Neutrophil (primary cell): ENCODE results near the gene PRKCE.

Source experiments
- H3K27ac ChIP-seq: fragments of 200-600 bp; sonication (generic); 2 replicates; pipeline ENCODE4 v1.5.1; 2016; ENCODE audit warnings: mild to moderate bottlenecking, moderate library complexity
- H3K27me3 ChIP-seq: fragments of 200-600 bp; sonication (generic); 2 replicates; pipeline ENCODE4 v1.6.0; 2016; ENCODE audit warnings: mild to moderate bottlenecking
- H3K36me3 ChIP-seq: fragments of 200-600 bp; sonication (generic); 2 replicates; pipeline ENCODE4 v1.5.1; 2017
- H3K4me1 ChIP-seq, 2 experiments: fragments of 200-600 bp in 1 of 2; sonication (generic) in 1 of 2; 1 replicate in 1 of 2; 2 replicates in 1 of 2; pipeline versions ENCODE4 v1.5.1 to v1.6.1; 2013 to 2016; ENCODE audit warnings: low read depth in 1 of 2, low read length in 1 of 2, mild to moderate bottlenecking in 1 of 2, moderate library complexity in 1 of 2; ENCODE audit not compliant: control insufficient read depth in 1 of 2, insufficient read depth in 1 of 2
- H3K4me3 ChIP-seq, 2 experiments: fragments of 200-600 bp in 1 of 2; sonication (generic) in 1 of 2; 1 replicate in 1 of 2; 2 replicates in 1 of 2; pipeline ENCODE4 v1.5.1; 2013 to 2016; ENCODE audit warnings: low read depth in 1 of 2, low read length in 1 of 2, mild to moderate bottlenecking in 1 of 2, moderate library complexity in 1 of 2
- H3K9me3 ChIP-seq: fragments of 200-600 bp; sonication (generic); 2 replicates; pipeline ENCODE4 v1.5.1; 2016
- TF ChIP-seq, protein P1 (sequence below): fragments of 200-600 bp; sonication (generic); IDR thresholded peaks from 2 replicates; pipeline ENCODE4 v1.5.1; 2016; ENCODE audit warnings: antibody characterized with exemption

PRKCE gene

GRCh38 chr2:45982096-45982495 lies 330.6 kb downstream of the PRKCE start:
- Histone ChIP-seq H3K27me3 (no peaks in the 10 kb centered on the region), H3K27ac (no peak overlapping the region), H3K4me3 (no peak overlapping the region), H3K36me3 (no peaks in the 10 kb centered on the region), H3K9me3 (no peaks in the 10 kb centered on the region), H3K4me1 (no peaks in the 10 kb centered on the region)
- TF ChIP-seq, protein P1, sequence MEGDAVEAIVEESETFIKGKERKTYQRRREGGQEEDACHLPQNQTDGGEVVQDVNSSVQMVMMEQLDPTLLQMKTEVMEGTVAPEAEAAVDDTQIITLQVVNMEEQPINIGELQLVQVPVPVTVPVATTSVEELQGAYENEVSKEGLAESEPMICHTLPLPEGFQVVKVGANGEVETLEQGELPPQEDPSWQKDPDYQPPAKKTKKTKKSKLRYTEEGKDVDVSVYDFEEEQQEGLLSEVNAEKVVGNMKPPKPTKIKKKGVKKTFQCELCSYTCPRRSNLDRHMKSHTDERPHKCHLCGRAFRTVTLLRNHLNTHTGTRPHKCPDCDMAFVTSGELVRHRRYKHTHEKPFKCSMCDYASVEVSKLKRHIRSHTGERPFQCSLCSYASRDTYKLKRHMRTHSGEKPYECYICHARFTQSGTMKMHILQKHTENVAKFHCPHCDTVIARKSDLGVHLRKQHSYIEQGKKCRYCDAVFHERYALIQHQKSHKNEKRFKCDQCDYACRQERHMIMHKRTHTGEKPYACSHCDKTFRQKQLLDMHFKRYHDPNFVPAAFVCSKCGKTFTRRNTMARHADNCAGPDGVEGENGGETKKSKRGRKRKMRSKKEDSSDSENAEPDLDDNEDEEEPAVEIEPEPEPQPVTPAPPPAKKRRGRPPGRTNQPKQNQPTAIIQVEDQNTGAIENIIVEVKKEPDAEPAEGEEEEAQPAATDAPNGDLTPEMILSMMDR = no peak

DNA sequence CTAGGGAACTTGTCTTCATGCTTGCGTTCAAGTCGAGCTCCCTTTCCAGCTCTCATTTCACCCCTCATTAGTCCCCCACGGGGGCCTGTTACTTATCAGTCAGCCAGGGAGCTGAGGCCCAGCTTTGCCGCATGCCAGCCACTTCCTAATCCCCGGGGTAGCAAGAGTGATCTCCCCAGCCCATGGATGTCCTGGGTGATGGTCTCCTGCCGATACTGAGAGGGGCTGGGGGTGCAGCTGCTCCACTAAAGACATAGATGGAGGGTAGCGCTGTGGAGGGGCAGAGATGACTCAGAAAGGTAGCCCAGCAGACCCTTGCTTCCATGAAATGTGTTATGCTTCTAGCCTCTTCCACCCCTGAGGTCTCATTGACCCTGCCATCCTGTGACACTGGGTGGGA lies 331.7 kb downstream of the PRKCE start:
- Histone ChIP-seq H3K27ac (no peak overlapping the region), H3K4me3 (no peak overlapping the region), H3K4me1 (no peaks in the 10 kb centered on the region), H3K9me3 (no peaks in the 10 kb centered on the region), H3K27me3 (no peaks in the 10 kb centered on the region), H3K36me3 (no peaks in the 10 kb centered on the region)
- TF ChIP-seq, protein P1 = no peak

- H3K27me3 ChIP-seq = no peaks in the 10 kb centered on the region
- no peaks in the 10 kb centered on the region for H3K4me1 ChIP-seq
- no peak overlapping the region for H3K4me3 ChIP-seq
- TF ChIP-seq, protein P1 = no peak
- H3K36me3 ChIP-seq = no peaks in the 10 kb centered on the region
- H3K27ac ChIP-seq = no peak overlapping the region
- H3K9me3 ChIP-seq = no peaks in the 10 kb centered on the region
Measured at GRCh38 chr2:45984366-45984765, 332.9 kb downstream of the PRKCE start.

GRCh38 chr2:45984896-45985473 lies 333.5 kb downstream of the PRKCE start:
- Histone ChIP-seq H3K27ac (no peak overlapping the region), H3K4me1 (no peaks in the 10 kb centered on the region), H3K36me3 (no peaks in the 10 kb centered on the region), H3K9me3 (no peaks in the 10 kb centered on the region), H3K27me3 (no peaks in the 10 kb centered on the region), H3K4me3 (no peak overlapping the region)
- TF ChIP-seq, protein P1 = no peak

GRCh38 chr2:45986509-45986908 lies 335.0 kb downstream of the PRKCE start:
- no peaks in the 10 kb centered on the region for H3K4me1 ChIP-seq
- H3K9me3 ChIP-seq = no peaks in the 10 kb centered on the region
- no peaks in the 10 kb centered on the region for H3K36me3 ChIP-seq
- TF ChIP-seq, protein P1 = no peak
- H3K4me3 ChIP-seq = no peak overlapping the region
- no peaks in the 10 kb centered on the region for H3K27me3 ChIP-seq
- no peak overlapping the region for H3K27ac ChIP-seq

- Histone ChIP-seq H3K27me3 (no peaks in the 10 kb centered on the region), H3K9me3 (no peaks in the 10 kb centered on the region), H3K36me3 (no peaks in the 10 kb centered on the region), H3K27ac (no peak overlapping the region), H3K4me1 (peaks cover 6 to 8% of the 10 kb centered on the region in 2 experiments), H3K4me3 (no peak overlapping the region)
- TF ChIP-seq, protein P1 = no peak
Measured at GRCh38 chr2:45987856-45988255, 336.4 kb downstream of the PRKCE start.
